Lower lobe of right lung (tissue), 2 donors: ENCODE results near the gene B4GALNT2. TPM values are rescaled to one million over a fixed set of nuclear protein-coding genes. Genes with fewer than 3 reads are reported as not detected.

Experiments used
- ATAC-seq, 2 donors: fragments of 200-7000 bp; cut with Tn5 transposase; one replicate each; pipeline ENCODE4 v1.9.1; 2020 to 2022; ENCODE audit warnings: mild to moderate bottlenecking in 2 of 2, moderate library complexity in 2 of 2
- DNase-seq: peaks from one replicate; pipeline ENCODE4 v3.0.0-alpha.2; 2020
- H3K27ac ChIP-seq: fragments of 200-600 bp; one replicate; pipeline ENCODE4 v1.8.0; 2022
- H3K27me3 ChIP-seq: fragments of 200-600 bp; one replicate; pipeline ENCODE4 v1.8.0; 2022; ENCODE audit warnings: low read depth
- H3K36me3 ChIP-seq: fragments of 200-600 bp; one replicate; pipeline ENCODE4 v1.8.0; 2022; ENCODE audit warnings: mild to moderate bottlenecking
- H3K4me1 ChIP-seq: fragments of 200-600 bp; one replicate; pipeline ENCODE4 v1.8.0; 2022
- H3K4me3 ChIP-seq: fragments of 200-600 bp; one replicate; pipeline ENCODE4 v1.8.0; 2022; ENCODE audit warnings: mild to moderate bottlenecking
- H3K9me3 ChIP-seq: fragments of 200-600 bp; one replicate; pipeline ENCODE4 v1.8.0; 2022
- intact Hi-C: fragments of 100-400 bp; cut with DNase I; formaldehyde crosslinking; loops from one replicate; pipeline ENCODE4 v1.11.0; 2022
- total RNA-seq: library from RNA; stranded (reverse); fragmentation: NEBNext Ultra II Directional; extraction: Animal tissue kit (Norgen Biotek cat#: 25700); gene quantifications from one replicate; pipeline ENCODE4 v1.2.1, GENCODE V29; 2021
- TF ChIP-seq, protein P1 (sequence below): fragments of 200-600 bp; IDR thresholded peaks from one replicate; pipeline ENCODE4 v1.8.0; 2022; ENCODE audit warnings: antibody characterized with exemption, mild to moderate bottlenecking
- donor health status: DM: no; HTN: yes; CAD: no; lungs with severe emphysema.

Gene B4GALNT2
- total RNA-seq, 1 donor from 2014 or later: 0.15 TPM

DNA sequence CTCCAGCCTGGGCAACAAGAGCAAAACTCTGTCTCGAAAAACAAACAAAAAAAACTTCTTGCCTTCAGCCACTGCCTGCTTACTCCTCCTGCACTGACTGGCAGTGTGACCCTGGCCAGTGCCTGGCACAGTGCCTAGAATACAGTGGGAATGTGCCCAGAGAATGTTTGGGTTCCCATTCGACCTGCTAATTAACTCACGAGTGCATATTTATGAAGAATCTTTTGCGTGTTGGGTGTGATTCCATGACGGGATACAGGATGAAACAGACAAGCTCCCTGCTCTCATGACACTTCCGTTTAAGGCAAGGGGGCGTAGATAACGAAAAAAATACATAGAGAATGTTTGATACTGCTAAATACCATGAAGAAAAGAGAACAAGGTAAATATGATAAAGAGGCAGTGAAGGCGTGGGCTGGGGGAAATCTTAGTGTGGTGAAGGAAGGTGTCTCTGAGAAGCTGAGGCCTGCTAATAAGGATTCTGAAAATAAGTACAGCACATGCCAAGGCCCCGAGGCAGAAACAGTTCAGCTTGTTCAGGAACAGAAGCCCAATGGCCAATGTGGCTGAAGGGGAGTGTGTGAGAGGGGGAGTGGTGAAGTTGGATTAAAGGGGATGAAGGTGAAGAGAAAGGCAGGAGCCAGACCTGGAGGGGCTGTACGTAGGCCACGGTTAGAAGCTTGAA, 82.2 kb downstream of the B4GALNT2 start:
- ATAC-seq (no peak), DNase-seq (peak; percentile 55)
- H3K27me3 ChIP-seq: no peaks in the 10 kb centered on the region
- no peaks in the 10 kb centered on the region for H3K9me3 ChIP-seq
- peaks cover 70% of the 10 kb centered on the region for H3K4me1 ChIP-seq
- H3K36me3 ChIP-seq: peaks cover 9% of the 10 kb centered on the region
- TF ChIP-seq, protein P1, sequence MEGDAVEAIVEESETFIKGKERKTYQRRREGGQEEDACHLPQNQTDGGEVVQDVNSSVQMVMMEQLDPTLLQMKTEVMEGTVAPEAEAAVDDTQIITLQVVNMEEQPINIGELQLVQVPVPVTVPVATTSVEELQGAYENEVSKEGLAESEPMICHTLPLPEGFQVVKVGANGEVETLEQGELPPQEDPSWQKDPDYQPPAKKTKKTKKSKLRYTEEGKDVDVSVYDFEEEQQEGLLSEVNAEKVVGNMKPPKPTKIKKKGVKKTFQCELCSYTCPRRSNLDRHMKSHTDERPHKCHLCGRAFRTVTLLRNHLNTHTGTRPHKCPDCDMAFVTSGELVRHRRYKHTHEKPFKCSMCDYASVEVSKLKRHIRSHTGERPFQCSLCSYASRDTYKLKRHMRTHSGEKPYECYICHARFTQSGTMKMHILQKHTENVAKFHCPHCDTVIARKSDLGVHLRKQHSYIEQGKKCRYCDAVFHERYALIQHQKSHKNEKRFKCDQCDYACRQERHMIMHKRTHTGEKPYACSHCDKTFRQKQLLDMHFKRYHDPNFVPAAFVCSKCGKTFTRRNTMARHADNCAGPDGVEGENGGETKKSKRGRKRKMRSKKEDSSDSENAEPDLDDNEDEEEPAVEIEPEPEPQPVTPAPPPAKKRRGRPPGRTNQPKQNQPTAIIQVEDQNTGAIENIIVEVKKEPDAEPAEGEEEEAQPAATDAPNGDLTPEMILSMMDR: no peak
- intact Hi-C loops: no loop called here
- H3K4me3 ChIP-seq: peak overlapping the region; percentile 64
- peak overlapping the region; percentile 73 for H3K27ac ChIP-seq

DNA sequence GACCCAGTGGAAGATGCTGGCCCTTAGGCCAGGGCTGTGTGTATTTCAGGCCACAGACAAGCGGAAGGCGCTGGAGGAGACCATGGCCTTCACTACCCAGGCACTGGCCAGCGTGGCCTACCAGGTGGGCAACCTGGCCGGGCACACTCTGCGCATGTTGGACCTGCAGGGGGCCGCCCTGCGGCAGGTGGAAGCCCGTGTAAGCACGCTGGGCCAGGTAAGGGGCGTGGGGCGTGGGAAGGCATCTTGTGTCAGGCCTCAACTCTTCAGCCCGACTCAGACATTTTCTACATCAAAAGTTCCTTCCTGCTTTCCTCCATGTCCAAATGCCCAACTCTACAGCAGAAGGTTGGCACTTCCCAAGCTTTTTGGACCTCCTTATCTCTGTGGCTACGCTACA, 83.9 kb downstream of the B4GALNT2 start:
- DNase-seq (no peak), ATAC-seq (no peak)
- Histone ChIP-seq H3K4me3 (peak overlapping the region; percentile 6), H3K27me3 (no peaks in the 10 kb centered on the region), H3K4me1 (peaks cover 69% of the 10 kb centered on the region), H3K27ac (peak overlapping the region; percentile 73), H3K36me3 (peaks cover 14% of the 10 kb centered on the region), H3K9me3 (no peaks in the 10 kb centered on the region)
- TF ChIP-seq, protein P1: no peak
- intact Hi-C loops: no loop called here

DNA sequence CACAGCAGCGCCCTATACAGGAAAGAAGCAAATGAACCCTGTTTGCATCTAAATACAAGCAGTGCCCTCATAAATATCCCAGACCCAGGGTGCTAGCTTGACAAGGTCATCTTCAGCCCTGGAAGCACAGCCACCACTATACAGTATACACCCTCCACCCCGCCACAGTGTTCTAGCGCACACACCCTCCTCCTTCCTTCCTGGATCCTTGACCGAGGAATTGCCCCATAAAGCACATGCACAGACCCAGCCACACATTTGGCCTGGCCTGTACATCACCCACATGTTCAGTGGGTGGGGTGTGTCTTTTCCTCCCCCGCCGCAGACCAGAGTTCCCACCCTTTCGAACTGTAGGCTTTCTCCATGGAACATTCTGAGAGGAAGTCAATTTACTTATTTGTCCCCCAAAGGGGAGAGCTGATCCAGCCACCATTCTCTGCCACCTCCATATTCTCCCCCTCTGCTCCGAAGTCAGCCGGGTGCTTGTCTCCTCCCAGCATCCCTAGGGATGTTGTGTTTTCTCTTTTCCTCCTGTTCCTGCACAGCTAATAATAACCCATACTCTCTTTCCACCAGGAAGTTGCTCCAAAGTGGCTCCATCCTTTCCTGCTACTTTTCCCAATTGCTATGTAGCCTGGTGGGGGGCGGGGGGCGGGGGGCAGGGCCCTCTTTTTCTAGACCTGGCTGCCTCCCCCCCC, 84.5 kb downstream of the B4GALNT2 start:
- intact Hi-C loops: no loop called here
- H3K27ac ChIP-seq: peak overlapping the region; percentile 73
- DNase-seq (peak; percentile 81), ATAC-seq (peak; percentile 70 to 81)
- H3K27me3 ChIP-seq: peaks cover 5% of the 10 kb centered on the region
- H3K4me1 ChIP-seq: peaks cover 69% of the 10 kb centered on the region
- TF ChIP-seq, protein P1: no peak
- H3K36me3 ChIP-seq: peaks cover 14% of the 10 kb centered on the region
- peak overlapping the region; percentile 12 for H3K4me3 ChIP-seq
- H3K9me3 ChIP-seq: no peaks in the 10 kb centered on the region

DNA sequence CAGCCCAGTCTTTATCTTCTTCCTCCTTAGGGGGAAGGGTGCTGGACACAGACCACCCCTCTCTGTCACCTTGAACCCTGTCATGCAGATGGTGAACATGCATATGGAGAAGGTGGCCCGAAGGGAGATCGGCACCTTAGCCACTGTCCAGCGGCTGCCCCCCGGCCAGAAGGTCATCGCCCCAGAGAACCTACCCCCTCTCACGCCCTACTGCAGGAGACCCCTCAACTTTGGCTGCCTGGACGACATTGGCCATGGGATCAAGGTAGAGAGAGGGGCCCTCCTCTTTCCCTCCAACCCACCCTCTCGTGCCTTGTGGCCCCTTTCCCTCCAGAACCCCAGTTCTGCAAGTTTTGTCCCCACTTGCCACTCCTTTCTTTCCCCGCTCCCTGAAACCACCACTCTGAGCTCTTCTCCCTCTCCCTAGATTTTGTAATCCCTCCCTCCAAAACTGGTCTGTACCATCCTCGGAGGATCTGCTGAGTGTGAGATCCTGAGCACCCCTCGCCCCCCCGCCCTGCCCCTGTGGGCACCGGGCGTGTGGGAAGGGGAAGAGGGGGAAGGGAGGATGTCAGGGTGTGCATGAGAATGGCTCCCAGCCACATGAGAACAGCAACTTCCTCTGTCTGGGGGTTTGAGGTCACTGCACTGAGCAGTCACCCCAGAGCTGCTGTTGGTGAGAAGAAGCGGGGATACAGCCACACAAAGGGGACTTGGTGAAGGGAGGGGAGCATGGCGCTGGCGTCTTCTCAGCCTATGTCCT, 85.3 kb downstream of the B4GALNT2 start:
- DNase-seq (peak; percentile 83), ATAC-seq (peak; percentile 83 to 87)
- peak overlapping the region; percentile 56 for H3K27ac ChIP-seq
- peaks cover 16% of the 10 kb centered on the region for H3K36me3 ChIP-seq
- TF ChIP-seq, protein P1: no peak
- H3K4me1 ChIP-seq: peaks cover 65% of the 10 kb centered on the region
- peak overlapping the region; percentile 12 for H3K4me3 ChIP-seq
- H3K27me3 ChIP-seq: peaks cover 8% of the 10 kb centered on the region
- no peaks in the 10 kb centered on the region for H3K9me3 ChIP-seq
- intact Hi-C loops: no loop called here
